Neuronal stem cell (in vitro differentiated cells): ENCODE results near the gene KIAA0753.

Experiments
- DNase-seq: peaks from one replicate; pipeline ENCODE4 v3.0.0-alpha.2; 2013; ENCODE audit warnings: low spot score
- H2AFZ ChIP-seq: one replicate; pipeline ENCODE4 v1.6.1; 2013; ENCODE audit warnings: mild to moderate bottlenecking, low read length, inconsistent platforms
- H2AK5ac ChIP-seq: 2 replicates; pipeline ENCODE4 v1.6.1; 2013; ENCODE audit warnings: low read depth, mild to moderate bottlenecking, inconsistent platforms, low read length, moderate library complexity, mixed read lengths
- H2BK120ac ChIP-seq: 2 replicates; pipeline ENCODE4 v1.6.1; 2013; ENCODE audit warnings: low read depth, mild to moderate bottlenecking, inconsistent platforms, low read length, moderate library complexity, mixed read lengths
- H2BK12ac ChIP-seq: one replicate; pipeline ENCODE4 v1.6.1; 2013; ENCODE audit warnings: low read length, inconsistent platforms
- H2BK15ac ChIP-seq: 2 replicates; pipeline ENCODE4 v1.6.1; 2013; ENCODE audit warnings: mild to moderate bottlenecking, low read length, inconsistent platforms, mixed read lengths
- H2BK5ac ChIP-seq: one replicate; pipeline ENCODE4 v1.6.1; 2013; ENCODE audit warnings: inconsistent platforms, mild to moderate bottlenecking, low read length, moderate library complexity
- H3K14ac ChIP-seq: one replicate; pipeline ENCODE4 v1.6.1; 2013; ENCODE audit warnings: low read length, inconsistent platforms
- H3K18ac ChIP-seq: 2 replicates; pipeline ENCODE4 v1.6.1; 2013; ENCODE audit warnings: low read length, inconsistent platforms
- H3K23ac ChIP-seq: 2 replicates; pipeline ENCODE4 v1.6.1; 2013; ENCODE audit warnings: low read depth, mild to moderate bottlenecking, mixed read lengths, low read length, inconsistent platforms; ENCODE audit not compliant: poor library complexity
- H3K27ac ChIP-seq: replicated peaks from 3 replicates; pipeline ENCODE4 v1.5.1; 2013; ENCODE audit warnings: low read length, inconsistent platforms
- H3K27me3 ChIP-seq, 3 experiments: 2 replicates each; pipeline ENCODE4 v1.6.1; 2013; ENCODE audit warnings: low read length in 3 of 3, mild to moderate bottlenecking in 2 of 3, inconsistent platforms in 1 of 3, low read depth in 1 of 3, mixed read lengths in 1 of 3, moderate library complexity in 1 of 3; ENCODE audit not compliant: control insufficient read depth in 3 of 3, insufficient read depth in 3 of 3
- H3K36me3 ChIP-seq, 2 donors: replicated peaks in 1 of 2; 2 replicates each; pipeline ENCODE4 v1.6.1; 2013; ENCODE audit warnings: low read length in 2 of 2; ENCODE audit not compliant: control insufficient read depth in 2 of 2, insufficient read depth in 2 of 2
- H3K4ac ChIP-seq: 2 replicates; pipeline ENCODE4 v1.6.1; 2013; ENCODE audit warnings: inconsistent platforms, mild to moderate bottlenecking, low read length, moderate library complexity
- H3K4me1 ChIP-seq, 2 donors: 1 replicate in 1 of 2; 2 replicates in 1 of 2; pipeline ENCODE4 v1.6.1; 2013; ENCODE audit warnings: low read length in 2 of 2, low read depth in 1 of 2; ENCODE audit not compliant: control insufficient read depth in 2 of 2, insufficient read depth in 1 of 2
- H3K4me2 ChIP-seq: one replicate; pipeline ENCODE4 v1.6.1; 2013; ENCODE audit warnings: mild to moderate bottlenecking, low read length, inconsistent platforms; ENCODE audit not compliant: insufficient read depth, poor library complexity, severe bottlenecking
- H3K4me3 ChIP-seq, 2 donors: 2 replicates each; pipeline ENCODE4 v1.5.1; 2013; ENCODE audit warnings: low read length in 2 of 2, mild to moderate bottlenecking in 2 of 2, inconsistent platforms in 1 of 2, moderate library complexity in 1 of 2
- H3K79me1 ChIP-seq: one replicate; pipeline ENCODE4 v1.6.1; 2013; ENCODE audit warnings: low read depth, mild to moderate bottlenecking, inconsistent platforms, low read length, moderate library complexity
- H3K9ac ChIP-seq: one replicate; pipeline ENCODE4 v1.6.1; 2013; ENCODE audit warnings: mild to moderate bottlenecking, low read depth, low read length, inconsistent platforms; ENCODE audit not compliant: poor library complexity
- H3K9me3 ChIP-seq, 2 donors: replicated peaks in 1 of 2; 2 replicates each; pipeline versions ENCODE3 to v1.6.1; 2013; ENCODE audit warnings: low read length in 2 of 2, mild to moderate bottlenecking in 2 of 2, inconsistent platforms in 1 of 2, low read depth in 1 of 2, mixed read lengths in 1 of 2, moderate library complexity in 1 of 2; ENCODE audit not compliant: control insufficient read depth in 2 of 2, insufficient read depth in 1 of 2
- H4K8ac ChIP-seq: one replicate; pipeline ENCODE4 v1.6.1; 2013; ENCODE audit warnings: low read depth, mild to moderate bottlenecking, inconsistent platforms, low read length, moderate library complexity
- H4K91ac ChIP-seq: one replicate; pipeline ENCODE4 v1.6.1; 2013; ENCODE audit warnings: low read length, low read depth, mild to moderate bottlenecking, inconsistent platforms; ENCODE audit not compliant: poor library complexity
- WGBS, 2 donors: extraction: QIAGEN DNeasy Blood & Tissue Kit; methylation state at CpG; one replicate each; pipeline ENCODE4 v1.1.7; 2013; ENCODE audit warnings: missing lambda C conversion rate in 2 of 2, mixed read lengths in 1 of 2; ENCODE audit not compliant: insufficient read length in 2 of 2, insufficient replicate concordance in 1 of 2; ENCODE audit errors: extremely low coverage in 2 of 2; 5-methylcytosine and 5-hydroxymethylcytosine counted together

KIAA0753 gene

GRCh38 chr17:6639014-6639585 lies 1.4 kb downstream of the KIAA0753 start:
- Histone ChIP-seq H3K4me1 (peaks cover 9 to 13% of the 10 kb centered on the region in 2 donors), H3K18ac (no peak overlapping the region), H3K9ac (no peak overlapping the region), H3K27me3 (no peaks in the 10 kb centered on the region), H2BK15ac (no peak overlapping the region), H3K23ac (peak overlapping the region; percentile 50), H2BK5ac (no peak overlapping the region), H2BK120ac (peak overlapping the region; percentile 9), H4K91ac (no peak overlapping the region), H4K8ac (no peak overlapping the region), H3K14ac (peak overlapping the region; percentile 9), H3K79me1 (peaks cover 33% of the 10 kb centered on the region), H3K4ac (peak overlapping the region; percentile 70), H3K36me3 (peaks cover 5 to 57% of the 10 kb centered on the region in 2 donors), H3K4me2 (peak overlapping the region; percentile 90), H3K4me3 (peak overlapping the region; percentile 76 to 97), H3K9me3 (no peaks in the 10 kb centered on the region), H2AK5ac (peak overlapping the region; percentile 97), H2BK12ac (no peak overlapping the region), H2AFZ (no peak overlapping the region), H3K27ac (no peak overlapping the region)
- DNase-seq = no peak
- WGBS, 2 donors = no CpG with 5 or more reads among the region's 15 CpGs

GRCh38 chr17:6638046-6638908 lies 2.2 kb downstream of the KIAA0753 start:
- peak overlapping the region; percentile 65 for H4K8ac ChIP-seq
- peak overlapping the region; percentile 2 for H2BK12ac ChIP-seq
- no peak overlapping the region for H3K18ac ChIP-seq
- H2BK5ac ChIP-seq = no peak overlapping the region
- no CpG with 5 or more reads among the region's 24 CpGs for WGBS, 2 donors
- DNase-seq = no peak
- no peak overlapping the region for H3K27ac ChIP-seq
- peak overlapping the region; percentile 25 for H2AK5ac ChIP-seq
- H3K9me3 ChIP-seq = peaks cover 0 to 2% of the 10 kb centered on the region in 2 donors
- H3K36me3 ChIP-seq = peaks cover 5 to 57% of the 10 kb centered on the region in 2 donors
- H3K4ac ChIP-seq = no peak overlapping the region
- H3K14ac ChIP-seq = no peak overlapping the region
- no peaks in the 10 kb centered on the region for H3K27me3 ChIP-seq
- H2BK120ac ChIP-seq = no peak overlapping the region
- H3K4me2 ChIP-seq = no peak overlapping the region
- H3K79me1 ChIP-seq = peaks cover 33% of the 10 kb centered on the region
- peak overlapping the region; percentile 6 for H2BK15ac ChIP-seq
- no peak overlapping the region for H3K9ac ChIP-seq
- H3K4me1 ChIP-seq = peaks cover 9 to 13% of the 10 kb centered on the region in 2 donors
- no peak overlapping the region for H4K91ac ChIP-seq
- H2AFZ ChIP-seq = no peak overlapping the region
- H3K23ac ChIP-seq = peak overlapping the region; percentile 34
- peak overlapping the region in 1 of 2 donors; percentile 76 for H3K4me3 ChIP-seq

GRCh38 chr17:6637458-6637840 lies 3.1 kb downstream of the KIAA0753 start:
- no peaks in the 10 kb centered on the region for H3K27me3 ChIP-seq
- H4K8ac ChIP-seq = peak overlapping the region; percentile 43
- H3K79me1 ChIP-seq = peaks cover 33% of the 10 kb centered on the region
- H2BK12ac ChIP-seq = peak overlapping the region; percentile 58
- no peak overlapping the region for H3K18ac ChIP-seq
- H3K4ac ChIP-seq = no peak overlapping the region
- WGBS, 2 donors = no CpG with 5 or more reads among the region's 6 CpGs
- no peak overlapping the region for H3K14ac ChIP-seq
- no peak overlapping the region for H2AK5ac ChIP-seq
- H2BK120ac ChIP-seq = no peak overlapping the region
- no peak overlapping the region for H3K27ac ChIP-seq
- no peak for DNase-seq
- no peak overlapping the region for H2AFZ ChIP-seq
- peaks cover 0 to 4% of the 10 kb centered on the region in 2 donors for H3K9me3 ChIP-seq
- H2BK15ac ChIP-seq = no peak overlapping the region
- no peak overlapping the region for H4K91ac ChIP-seq
- H3K36me3 ChIP-seq = peaks cover 8 to 57% of the 10 kb centered on the region in 2 donors
- H3K9ac ChIP-seq = no peak overlapping the region
- H3K4me1 ChIP-seq = peaks cover 9 to 11% of the 10 kb centered on the region in 2 donors
- H2BK5ac ChIP-seq = no peak overlapping the region
- peak overlapping the region; percentile 80 for H3K23ac ChIP-seq
- no peak overlapping the region for H3K4me2 ChIP-seq
- no peak overlapping the region for H3K4me3 ChIP-seq
